MG63 (cell line): ENCODE data around the gene GRM1. TPM values are rescaled to one million over a fixed set of nuclear protein-coding genes. Genes with fewer than 3 reads are reported as not detected.

Experiments
- total RNA-seq: library from RNA; depleted of rRNA; stranded (reverse); fragments of >200 nt; shearing (Covaris generic); gene quantifications from 2 replicates; pipeline ENCODE4 v1.2.3, GENCODE V29; 2014; ENCODE audit warnings: low replicate concordance; rRNA removed

The GRM1 gene
- total RNA-seq, 1 experiment from 2014 or later: 0.20 TPM

Other genes starting within 250 kb of the GRM1 start
- gene FBXO30, start 214.3 kb upstream of the GRM1 start, total RNA-seq: 4.1 and 6.2 TPM in 2 replicates
- 3.7 and 4.9 TPM in 2 replicates for gene SHPRH, start 64.7 kb upstream of the GRM1 start, total RNA-seq